Thymus (tissue), 11 donors: ENCODE data around the gene BCORL1. TPM values are rescaled to one million over a fixed set of nuclear protein-coding genes. Genes with fewer than 3 reads are reported as not detected.

Experiments used
- DNase-seq, 9 donors: peaks; one replicate each; pipeline ENCODE4 v3.0.0-alpha.2; 2013; ENCODE audit warnings: low spot score in 9 of 9, low read depth in 6 of 9, missing footprints in 1 of 9
- H3K27ac ChIP-seq, 2 donors: one replicate each; pipeline ENCODE4 v1.5.1; 2013; ENCODE audit warnings: control low read depth in 1 of 2, low read depth in 1 of 2, low read length in 1 of 2, mild to moderate bottlenecking in 1 of 2, moderate library complexity in 1 of 2
- H3K27me3 ChIP-seq, 2 donors: one replicate each; pipeline ENCODE4 v1.5.1; 2013; ENCODE audit warnings: low read length in 1 of 2; ENCODE audit not compliant: control insufficient read depth in 2 of 2, insufficient read depth in 1 of 2
- H3K36me3 ChIP-seq, 2 donors: one replicate each; pipeline ENCODE4 v1.5.1; 2013; ENCODE audit warnings: low read length in 1 of 2, mild to moderate bottlenecking in 1 of 2, moderate library complexity in 1 of 2; ENCODE audit not compliant: control insufficient read depth in 2 of 2, insufficient read depth in 2 of 2
- H3K4me1 ChIP-seq, 2 donors: one replicate each; pipeline ENCODE4 v1.5.1; 2013; ENCODE audit warnings: low read length in 2 of 2; ENCODE audit not compliant: control insufficient read depth in 2 of 2, insufficient read depth in 2 of 2
- H3K4me3 ChIP-seq, 2 donors: one replicate each; pipeline ENCODE4 v1.5.1; 2013; ENCODE audit warnings: low read length in 2 of 2, control low read depth in 1 of 2, mild to moderate bottlenecking in 1 of 2
- H3K9me3 ChIP-seq, 2 donors: one replicate each; pipeline ENCODE4 v1.5.1; 2013; ENCODE audit warnings: low read length in 1 of 2, mild to moderate bottlenecking in 1 of 2; ENCODE audit not compliant: control insufficient read depth in 2 of 2, insufficient read depth in 1 of 2
- WGBS: extraction: QIAGEN DNeasy Blood & Tissue Kit; methylation state at CpG from one replicate; pipeline ENCODE4 v1.1.7; 2013; 5-methylcytosine and 5-hydroxymethylcytosine counted together
- polyA plus RNA-seq: library from polyadenylated mRNA; stranded (reverse); fragments of 200-250 nt; gene quantifications from one replicate; pipeline ENCODE4 v1.2.3, GENCODE V29; 2013
- total RNA-seq: library from RNA; stranded (reverse); fragments of 120-200 nt; gene quantifications from one replicate; pipeline ENCODE4 v1.2.4, GENCODE V29; 2013
- donor health status: healthy.

BCORL1 gene
- total and polyA plus RNA-seq, 2 donors: 1.0 to 2.0 TPM

DNA sequence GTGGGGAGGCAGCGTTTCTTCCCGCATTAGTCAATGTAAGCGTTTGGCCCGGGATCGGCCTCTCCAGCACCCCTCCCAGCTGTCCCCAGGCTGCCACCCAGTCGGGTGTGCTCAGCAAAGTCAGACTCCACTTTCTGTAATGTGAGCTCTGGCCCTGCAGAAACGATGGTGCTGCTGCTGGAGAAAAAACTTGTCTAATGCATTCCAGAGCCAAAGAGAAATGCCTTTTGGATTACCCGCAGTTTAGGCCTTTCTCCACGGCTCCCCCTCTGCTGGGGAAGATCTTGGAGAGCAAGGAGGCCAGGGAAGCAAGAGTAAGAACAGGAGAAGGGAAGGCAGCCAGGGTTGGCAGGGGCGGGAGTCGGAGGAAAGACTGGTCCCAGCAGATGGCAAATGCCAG, 72.7 kb downstream of the BCORL1 start:
- H3K4me3 ChIP-seq: no peak overlapping the region
- H3K27ac ChIP-seq: no peak overlapping the region
- 92% methylated on average over 11 of the region's 11 CpGs for WGBS
- peaks cover 0 to 2% of the 10 kb centered on the region in 2 donors for H3K4me1 ChIP-seq
- DNase-seq: no peak
- H3K36me3 ChIP-seq: peaks cover 16% of the 10 kb centered on the region in 2 donors
- H3K27me3 ChIP-seq: no peaks in the 10 kb centered on the region
- H3K9me3 ChIP-seq: no peaks in the 10 kb centered on the region

DNA sequence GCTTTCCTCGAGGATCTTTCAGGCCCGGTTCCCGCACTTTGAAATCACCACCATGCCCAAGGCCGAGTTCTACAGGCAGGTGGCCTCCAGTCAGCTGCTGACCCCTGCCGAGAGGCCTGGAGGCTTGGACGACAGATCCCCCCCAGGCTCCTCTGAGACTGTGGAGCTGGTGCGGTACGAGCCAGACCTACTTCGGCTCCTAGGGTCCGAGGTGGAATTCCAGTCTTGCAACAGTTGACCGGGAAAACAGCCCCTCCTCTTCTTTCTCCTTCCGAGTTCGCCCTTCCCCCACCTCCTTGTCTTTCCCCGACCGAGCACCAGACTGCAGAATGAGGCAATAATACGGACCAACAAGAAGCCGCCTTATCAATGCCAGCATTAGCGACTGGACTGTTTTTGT, 73.5 kb downstream of the BCORL1 start:
- Histone ChIP-seq H3K4me1 (peaks cover 0 to 6% of the 10 kb centered on the region in 2 donors), H3K36me3 (peaks cover 15 to 16% of the 10 kb centered on the region in 2 donors), H3K27me3 (peaks cover 0 to 2% of the 10 kb centered on the region in 2 donors), H3K4me3 (no peak overlapping the region), H3K9me3 (no peaks in the 10 kb centered on the region), H3K27ac (no peak overlapping the region)
- 96% methylated on average over 18 of the region's 18 CpGs for WGBS
- DNase-seq: no peak

DNA sequence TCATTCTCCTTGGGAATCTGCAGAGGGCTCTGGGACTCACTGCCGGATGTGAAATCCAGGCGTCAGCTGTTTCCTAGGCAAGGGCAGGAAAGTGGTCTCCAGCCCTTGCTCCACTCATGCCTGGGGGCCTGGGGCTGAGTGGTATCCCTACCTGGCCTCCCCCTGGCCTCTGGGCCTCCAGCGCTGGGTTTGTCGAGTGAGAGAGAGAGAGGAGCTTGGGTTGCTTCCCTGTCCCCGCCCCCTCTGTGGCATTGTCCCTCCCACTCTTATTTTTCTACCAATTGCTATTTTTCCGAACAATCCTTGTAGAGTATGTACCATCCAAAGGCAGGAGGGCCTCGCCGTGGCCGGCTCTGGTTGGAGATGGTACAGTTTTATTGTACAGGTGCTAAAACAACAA, 74.8 kb downstream of the BCORL1 start:
- WGBS: 96% methylated on average over 9 of the region's 9 CpGs
- Histone ChIP-seq H3K36me3 (peaks cover 5% of the 10 kb centered on the region in 2 donors), H3K9me3 (no peaks in the 10 kb centered on the region), H3K27ac (no peak overlapping the region), H3K27me3 (peaks cover 0 to 2% of the 10 kb centered on the region in 2 donors), H3K4me1 (peaks cover 0 to 10% of the 10 kb centered on the region in 2 donors), H3K4me3 (no peak overlapping the region)
- DNase-seq: no peak

DNA sequence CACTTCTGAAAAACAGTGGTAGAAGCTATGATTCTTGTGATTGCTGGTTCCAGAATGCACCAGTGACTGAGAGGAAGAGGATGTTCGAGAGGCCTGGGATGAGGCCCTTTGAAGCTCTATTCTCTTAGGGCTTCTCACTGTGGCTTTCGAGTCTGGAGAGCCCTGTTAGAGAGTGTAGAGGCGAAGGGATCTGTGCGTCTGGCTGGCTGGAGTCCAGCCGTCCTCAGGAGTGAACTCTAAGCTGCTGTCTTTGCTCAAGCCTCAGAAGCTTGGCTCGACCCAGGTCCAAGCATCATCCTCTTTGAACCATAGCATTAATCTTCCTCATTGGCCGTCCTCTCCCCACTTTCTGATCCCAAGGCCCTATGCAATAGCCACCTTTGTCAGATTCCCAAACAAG, 76.2 kb downstream of the BCORL1 start:
- Histone ChIP-seq H3K4me3 (no peak overlapping the region), H3K36me3 (no peaks in the 10 kb centered on the region), H3K27ac (no peak overlapping the region), H3K4me1 (peaks cover 0 to 10% of the 10 kb centered on the region in 2 donors), H3K9me3 (no peaks in the 10 kb centered on the region), H3K27me3 (peaks cover 0 to 2% of the 10 kb centered on the region in 2 donors)
- no peak for DNase-seq
- whole genome bisulfite sequencing: 94% methylated on average over 7 of the region's 7 CpGs

DNA sequence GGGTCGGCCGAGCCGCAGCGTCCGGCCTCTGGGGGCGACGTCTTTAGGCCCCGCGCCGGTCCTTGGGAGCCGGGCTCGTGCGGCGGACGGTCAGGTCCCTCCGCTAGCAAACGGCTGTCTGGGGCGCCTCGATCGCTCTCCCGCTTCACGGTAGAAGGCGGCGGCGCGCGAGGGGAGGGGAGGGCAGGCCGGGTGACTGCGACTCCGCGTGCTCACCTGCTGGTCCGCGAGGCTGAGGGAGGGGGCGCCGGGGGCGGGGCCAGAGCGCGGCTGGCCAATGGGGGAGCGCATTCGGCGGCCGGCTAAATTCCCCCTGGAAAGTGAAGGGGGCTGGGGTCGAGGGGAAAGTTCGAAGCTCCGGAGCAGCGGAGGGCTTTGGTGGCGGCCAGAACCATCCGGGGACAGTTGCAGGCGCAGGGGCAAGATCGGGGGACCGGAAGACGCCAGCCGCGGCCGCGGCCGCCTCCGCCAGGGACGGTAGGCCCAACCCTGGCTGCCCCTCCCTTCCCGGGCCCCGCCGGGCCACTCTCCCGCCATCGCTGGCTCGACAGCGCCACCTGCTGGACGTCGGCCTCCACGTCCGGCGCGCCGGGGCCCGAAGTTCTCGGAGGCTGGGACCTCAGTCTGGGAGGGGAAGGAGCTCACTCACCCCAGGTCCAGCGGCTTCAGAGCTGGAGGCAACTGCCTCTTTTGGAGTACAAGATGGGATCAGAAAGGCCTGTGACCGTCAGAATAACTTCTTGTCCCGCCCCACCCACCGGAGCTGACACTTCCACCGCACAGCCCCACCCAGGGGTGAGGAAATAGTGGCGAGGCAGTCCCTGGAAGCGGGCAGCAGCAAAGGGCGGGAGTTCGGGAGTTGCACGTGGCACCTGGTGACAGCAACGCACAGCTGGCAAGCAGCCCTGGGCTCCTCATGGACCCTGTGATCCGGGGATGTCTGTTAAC, 78.0 kb downstream of the BCORL1 start:
- peak in 6 of 9 donors; percentile 47 to 78 (median 66) for DNase-seq
- Histone ChIP-seq H3K4me1 (peaks cover 0 to 10% of the 10 kb centered on the region in 2 donors), H3K4me3 (peak overlapping the region; percentile 38 to 57), H3K27ac (no peak overlapping the region), H3K36me3 (peaks cover 3 to 7% of the 10 kb centered on the region in 2 donors), H3K9me3 (no peaks in the 10 kb centered on the region), H3K27me3 (peaks cover 0 to 2% of the 10 kb centered on the region in 2 donors)
- 1% methylated on average over 87 of the region's 87 CpGs for WGBS

DNA sequence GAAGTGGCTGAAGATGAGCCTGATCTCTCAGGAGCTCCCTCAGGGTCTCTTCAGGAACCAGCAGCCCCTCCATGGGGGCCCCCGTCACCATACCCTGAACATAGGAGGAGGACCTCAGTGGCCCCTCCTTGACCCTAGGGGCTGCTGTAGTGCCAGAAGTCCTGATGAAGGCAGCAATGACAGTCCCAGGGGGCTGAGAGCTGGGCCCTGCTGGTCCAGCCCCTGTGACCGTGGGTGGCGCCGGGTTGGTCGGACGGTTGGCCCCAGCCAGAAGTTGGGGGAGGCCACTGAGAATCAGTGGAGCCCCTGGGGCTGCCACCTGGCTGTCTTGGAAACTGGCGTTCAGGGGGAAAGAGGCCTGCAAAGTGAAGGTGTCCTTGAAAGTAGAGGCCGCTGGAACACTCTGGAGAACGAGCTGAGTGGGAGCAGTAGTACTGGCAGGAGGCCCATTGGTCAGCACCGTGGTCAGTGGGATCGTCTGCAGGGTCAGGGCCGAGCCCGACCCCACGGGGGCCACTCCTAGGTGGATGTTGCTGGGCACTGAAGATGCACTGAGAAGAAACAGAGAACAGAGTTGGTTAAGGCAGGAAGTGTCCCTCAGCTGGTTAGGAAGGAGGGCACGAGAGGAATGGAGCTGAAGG, 84.7 kb downstream of the BCORL1 start:
- H3K36me3 ChIP-seq: peaks cover 44 to 55% of the 10 kb centered on the region in 2 donors
- H3K9me3 ChIP-seq: no peaks in the 10 kb centered on the region
- no peak overlapping the region for H3K27ac ChIP-seq
- no peak for DNase-seq
- 98% methylated on average over 15 of the region's 15 CpGs for WGBS
- H3K27me3 ChIP-seq: no peaks in the 10 kb centered on the region
- peaks cover 0 to under 1% of the 10 kb centered on the region in 2 donors for H3K4me1 ChIP-seq
- no peak overlapping the region for H3K4me3 ChIP-seq

DNA sequence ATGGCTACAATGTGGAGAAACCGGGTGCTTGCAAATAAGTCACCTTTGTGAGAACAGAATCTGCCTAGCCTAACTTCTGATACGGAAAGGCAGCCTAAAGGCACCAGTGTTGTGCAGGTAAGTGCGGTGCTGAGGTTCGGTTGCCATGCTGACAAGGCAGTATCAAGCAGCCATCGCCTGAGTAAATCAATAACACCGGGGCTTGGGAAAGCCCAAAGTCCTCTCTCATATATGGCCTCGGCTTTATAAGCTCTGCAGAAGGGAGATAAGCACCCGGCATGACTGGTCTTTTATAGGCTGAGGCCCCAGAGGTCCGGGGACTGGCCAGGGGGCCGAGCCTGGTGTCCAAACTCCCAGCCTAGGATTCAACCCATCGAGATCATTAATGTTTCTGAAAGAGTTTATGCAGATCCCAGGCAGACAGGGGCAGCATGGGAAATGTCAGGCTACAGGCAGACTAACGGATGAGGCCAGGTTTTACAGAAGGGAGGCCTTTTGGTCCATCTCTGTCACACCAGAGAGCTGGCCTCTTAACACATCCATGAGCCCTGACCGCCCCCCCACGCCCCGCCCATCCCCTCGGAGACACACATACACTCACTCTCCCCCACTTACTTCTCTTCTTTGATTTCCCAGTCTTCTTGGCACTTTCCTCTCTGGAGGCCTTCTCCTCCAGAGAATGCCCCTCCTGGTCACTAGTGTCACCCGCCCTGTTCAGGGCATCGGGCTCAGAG, 89.3 kb downstream of the BCORL1 start:
- H3K4me1 ChIP-seq: peaks cover 3 to 9% of the 10 kb centered on the region in 2 donors
- DNase-seq: no peak
- no peak overlapping the region for H3K4me3 ChIP-seq
- H3K27ac ChIP-seq: no peak overlapping the region
- WGBS: 78% methylated on average over 18 of the region's 18 CpGs
- H3K36me3 ChIP-seq: peaks cover 50 to 61% of the 10 kb centered on the region in 2 donors
- no peaks in the 10 kb centered on the region for H3K9me3 ChIP-seq
- H3K27me3 ChIP-seq: no peaks in the 10 kb centered on the region

DNA sequence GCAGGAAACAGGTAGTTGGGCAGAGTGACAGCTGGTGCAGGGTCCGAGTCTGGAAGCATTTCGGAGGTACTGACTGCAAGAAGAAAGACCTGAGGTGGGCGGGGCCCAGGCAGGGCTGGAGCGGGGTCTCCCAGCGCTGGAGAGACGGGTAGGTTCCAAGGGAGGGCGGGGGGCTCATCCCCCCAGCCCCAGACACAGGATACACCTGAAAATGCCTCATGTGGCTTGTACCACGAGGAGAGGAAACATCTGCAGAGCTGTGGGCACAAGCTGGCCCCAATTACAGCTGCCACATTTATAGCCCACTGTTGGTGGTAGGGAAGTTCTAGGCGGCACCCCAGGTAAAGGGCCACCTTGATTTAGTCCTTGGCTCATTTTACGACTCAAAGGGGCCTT, 89.9 kb downstream of the BCORL1 start:
- 12% methylated on average over 10 of the region's 10 CpGs for WGBS
- Histone ChIP-seq H3K4me3 (no peak overlapping the region), H3K4me1 (peaks cover 3 to 9% of the 10 kb centered on the region in 2 donors), H3K27ac (no peak overlapping the region), H3K9me3 (no peaks in the 10 kb centered on the region), H3K36me3 (peaks cover 45 to 55% of the 10 kb centered on the region in 2 donors), H3K27me3 (no peaks in the 10 kb centered on the region)
- peak in 1 of 9 donors; percentile 57 for DNase-seq
